Measurements from ENCODE around the gene ACTN1. TPM values are rescaled to one million over a fixed set of nuclear protein-coding genes. Genes with fewer than 3 reads are reported as not detected.

The ACTN1 gene
- total and polyA plus RNA-seq, 2 experiments from 2014 or later: 88.0 to 163 TPM

DNA sequence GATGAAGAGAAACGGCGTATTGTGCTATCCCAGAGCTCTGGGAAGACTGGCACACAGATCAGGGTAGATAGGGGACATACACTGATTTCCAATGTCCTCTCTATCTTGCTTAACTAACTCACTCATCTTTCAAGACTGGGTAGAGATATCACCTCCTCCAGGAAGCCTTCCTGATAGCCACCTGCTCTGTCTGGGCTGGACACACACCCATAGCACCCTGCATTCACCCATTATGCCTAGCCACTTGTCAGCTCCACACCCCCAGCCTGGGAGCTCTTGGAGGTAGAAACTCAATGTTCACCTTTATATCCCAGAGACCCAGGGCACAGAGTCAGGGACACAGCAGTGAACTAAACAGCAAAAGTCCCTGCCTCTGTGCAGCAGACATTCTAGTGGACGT is 52.0 kb downstream of the ACTN1 start:
- Histone ChIP-seq H3K9me2 (replicated peaks; ENCODE audit: insufficient read depth) (no peaks in the 10 kb centered on the region), H2AFZ (no peak overlapping the region), H3K79me2 (peaks cover 86% of the 10 kb centered on the region), H3K9me3 (ENCODE audit: low read depth) (no peaks in the 10 kb centered on the region), H3K27me3 (no peaks in the 10 kb centered on the region), H3K4me1 (ENCODE audit: insufficient read depth) (peaks cover 19% of the 10 kb centered on the region), H4K20me1 (ENCODE audit: insufficient read depth, poor library complexity, severe bottlenecking) (peaks cover 21% of the 10 kb centered on the region), H3K27ac (no peak overlapping the region), H3K36me3 (replicated peaks; ENCODE audit: insufficient read depth, low read depth) (no peaks in the 10 kb centered on the region), H3K4me3 (no peak overlapping the region), H3K4me2 (no peak overlapping the region)
- DNase-seq (ENCODE audit: low spot score): no peak
- WGBS (ENCODE audit: low lambda C conversion rate, missing lambda C conversion rate): 98% methylated on average over 3 of the region's 3 CpGs
- no peak for TF ChIP-seq EZH2 (IDR thresholded peaks at IDR 0.05; ENCODE audit: borderline replicate concordance)
- TF ChIP-seq EZH2phosphoT487 (IDR thresholded peaks at IDR 0.05; ENCODE audit: low read depth, severe bottlenecking, unreplicated experiment): no peak
- TF ChIP-seq, protein P1, sequence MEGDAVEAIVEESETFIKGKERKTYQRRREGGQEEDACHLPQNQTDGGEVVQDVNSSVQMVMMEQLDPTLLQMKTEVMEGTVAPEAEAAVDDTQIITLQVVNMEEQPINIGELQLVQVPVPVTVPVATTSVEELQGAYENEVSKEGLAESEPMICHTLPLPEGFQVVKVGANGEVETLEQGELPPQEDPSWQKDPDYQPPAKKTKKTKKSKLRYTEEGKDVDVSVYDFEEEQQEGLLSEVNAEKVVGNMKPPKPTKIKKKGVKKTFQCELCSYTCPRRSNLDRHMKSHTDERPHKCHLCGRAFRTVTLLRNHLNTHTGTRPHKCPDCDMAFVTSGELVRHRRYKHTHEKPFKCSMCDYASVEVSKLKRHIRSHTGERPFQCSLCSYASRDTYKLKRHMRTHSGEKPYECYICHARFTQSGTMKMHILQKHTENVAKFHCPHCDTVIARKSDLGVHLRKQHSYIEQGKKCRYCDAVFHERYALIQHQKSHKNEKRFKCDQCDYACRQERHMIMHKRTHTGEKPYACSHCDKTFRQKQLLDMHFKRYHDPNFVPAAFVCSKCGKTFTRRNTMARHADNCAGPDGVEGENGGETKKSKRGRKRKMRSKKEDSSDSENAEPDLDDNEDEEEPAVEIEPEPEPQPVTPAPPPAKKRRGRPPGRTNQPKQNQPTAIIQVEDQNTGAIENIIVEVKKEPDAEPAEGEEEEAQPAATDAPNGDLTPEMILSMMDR (IDR thresholded peaks at IDR 0.05; ENCODE audit: poor library complexity): no peak

DNA sequence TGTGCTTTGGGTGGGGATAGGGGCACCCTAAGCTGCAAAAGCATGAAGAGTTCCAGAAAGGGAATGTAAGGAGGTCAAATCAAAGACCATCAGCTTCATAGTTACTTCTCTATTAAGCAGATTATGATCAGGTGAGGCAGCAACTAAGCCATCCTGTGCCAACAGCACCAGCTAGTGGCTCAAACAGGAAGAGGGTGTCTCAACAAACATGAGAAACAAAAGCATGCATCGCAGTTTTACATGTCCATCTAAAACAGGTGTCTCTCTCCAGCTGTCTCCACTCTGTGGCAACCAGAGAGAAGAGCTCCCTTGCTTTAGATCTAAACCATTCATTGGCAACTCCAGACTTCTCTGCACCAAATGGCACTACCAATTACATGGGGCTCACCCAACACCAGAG is 52.9 kb downstream of the ACTN1 start:
- Histone ChIP-seq H3K79me2 (peaks cover 84% of the 10 kb centered on the region), H3K9me2 (replicated peaks; ENCODE audit: insufficient read depth) (no peaks in the 10 kb centered on the region), H3K9me3 (ENCODE audit: low read depth) (no peaks in the 10 kb centered on the region), H3K27me3 (no peaks in the 10 kb centered on the region), H4K20me1 (ENCODE audit: insufficient read depth, poor library complexity, severe bottlenecking) (peaks cover 21% of the 10 kb centered on the region), H3K4me1 (ENCODE audit: insufficient read depth) (peaks cover 26% of the 10 kb centered on the region), H3K27ac (no peak overlapping the region), H3K36me3 (replicated peaks; ENCODE audit: insufficient read depth, low read depth) (no peaks in the 10 kb centered on the region), H3K4me2 (no peak overlapping the region), H2AFZ (no peak overlapping the region), H3K4me3 (no peak overlapping the region)
- 95% methylated on average over 1 of the region's 1 CpG for WGBS (ENCODE audit: low lambda C conversion rate, missing lambda C conversion rate)
- no peak for TF ChIP-seq EZH2 (IDR thresholded peaks at IDR 0.05; ENCODE audit: borderline replicate concordance)
- TF ChIP-seq, protein P1 (IDR thresholded peaks at IDR 0.05; ENCODE audit: poor library complexity): peak; percentile 19
- no peak for TF ChIP-seq EZH2phosphoT487 (IDR thresholded peaks at IDR 0.05; ENCODE audit: low read depth, severe bottlenecking, unreplicated experiment)
- DNase-seq (ENCODE audit: low spot score): no peak

DNA sequence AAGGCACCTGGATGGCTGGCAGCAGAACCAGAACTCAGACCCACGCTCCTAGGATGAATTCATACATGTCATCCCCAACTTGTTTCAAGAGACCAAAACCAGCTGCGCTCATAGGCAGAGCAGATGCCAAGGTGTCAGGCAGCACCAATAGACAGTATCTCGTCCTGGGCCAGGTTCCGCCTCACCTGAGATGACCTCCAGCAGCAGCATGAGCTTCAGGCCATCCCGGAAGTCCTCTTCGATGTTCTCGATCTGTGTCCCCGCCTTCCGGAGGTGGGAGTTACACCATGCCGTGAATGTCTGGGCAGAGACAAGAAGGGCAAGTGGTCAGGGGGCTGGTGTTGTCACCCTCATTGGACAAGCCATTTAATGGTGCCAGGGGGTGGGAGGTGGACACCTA is 53.7 kb downstream of the ACTN1 start:
- WGBS (ENCODE audit: low lambda C conversion rate, missing lambda C conversion rate): over 99% methylated on average over 10 of the region's 10 CpGs
- Histone ChIP-seq H3K79me2 (peaks cover 84% of the 10 kb centered on the region), H3K27ac (no peak overlapping the region), H4K20me1 (ENCODE audit: insufficient read depth, poor library complexity, severe bottlenecking) (peaks cover 16% of the 10 kb centered on the region), H3K9me2 (replicated peaks; ENCODE audit: insufficient read depth) (no peaks in the 10 kb centered on the region), H2AFZ (no peak overlapping the region), H3K4me1 (ENCODE audit: insufficient read depth) (peaks cover 26% of the 10 kb centered on the region), H3K36me3 (replicated peaks; ENCODE audit: insufficient read depth, low read depth) (no peaks in the 10 kb centered on the region), H3K4me3 (no peak overlapping the region), H3K4me2 (no peak overlapping the region), H3K9me3 (ENCODE audit: low read depth) (no peaks in the 10 kb centered on the region), H3K27me3 (no peaks in the 10 kb centered on the region)
- DNase-seq (ENCODE audit: low spot score): no peak
- TF ChIP-seq EZH2 (IDR thresholded peaks at IDR 0.05; ENCODE audit: borderline replicate concordance): no peak
- TF ChIP-seq EZH2phosphoT487 (IDR thresholded peaks at IDR 0.05; ENCODE audit: low read depth, severe bottlenecking, unreplicated experiment): no peak
- TF ChIP-seq, protein P1 (IDR thresholded peaks at IDR 0.05; ENCODE audit: poor library complexity): no peak

Measured in hepatocyte (in vitro differentiated cells).